ENCODE results near the gene NPFF. TPM values are rescaled to one million over a fixed set of nuclear protein-coding genes. Genes with fewer than 3 reads are reported as not detected.

Gene NPFF
- total RNA-seq, 1 donor from 2014 or later, result not detected

DNA sequence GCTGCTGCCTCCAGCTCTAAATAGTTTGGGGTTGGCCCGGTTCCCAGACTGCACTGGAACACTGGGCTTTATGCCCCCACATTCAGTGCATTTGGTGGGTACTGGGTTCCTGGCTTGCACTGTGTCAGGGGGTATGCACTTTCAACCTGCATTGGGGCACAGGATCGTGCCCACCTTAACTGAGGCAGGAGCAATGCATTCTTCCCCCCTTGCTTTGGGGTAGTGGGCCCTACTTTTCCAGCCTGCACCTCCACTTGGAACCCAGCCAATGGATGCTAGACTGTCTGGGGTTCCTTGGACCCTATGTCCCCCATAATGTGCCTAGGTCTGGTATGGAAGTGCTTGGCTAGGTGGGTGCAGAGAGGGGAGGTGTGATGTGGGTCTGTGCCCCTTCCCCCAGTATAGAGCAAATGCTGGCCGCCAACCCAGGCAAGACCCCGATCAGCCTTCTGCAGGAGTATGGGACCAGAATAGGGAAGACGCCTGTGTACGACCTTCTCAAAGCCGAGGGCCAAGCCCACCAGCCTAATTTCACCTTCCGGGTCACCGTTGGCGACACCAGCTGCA, 5.6 kb downstream of the NPFF start:
- Histone ChIP-seq H3K4me3 (ENCODE audit: low read depth, low read length) (peak overlapping the region; percentile 66), H3K27me3 (ENCODE audit: control insufficient read depth, insufficient read depth, low read length) (no peaks in the 10 kb centered on the region), H3K36me3 (ENCODE audit: control insufficient read depth, insufficient read depth, low read length) (peaks cover 4% of the 10 kb centered on the region)
- no peak for DNase-seq (ENCODE audit: low read depth)
- TF ChIP-seq, protein P1, sequence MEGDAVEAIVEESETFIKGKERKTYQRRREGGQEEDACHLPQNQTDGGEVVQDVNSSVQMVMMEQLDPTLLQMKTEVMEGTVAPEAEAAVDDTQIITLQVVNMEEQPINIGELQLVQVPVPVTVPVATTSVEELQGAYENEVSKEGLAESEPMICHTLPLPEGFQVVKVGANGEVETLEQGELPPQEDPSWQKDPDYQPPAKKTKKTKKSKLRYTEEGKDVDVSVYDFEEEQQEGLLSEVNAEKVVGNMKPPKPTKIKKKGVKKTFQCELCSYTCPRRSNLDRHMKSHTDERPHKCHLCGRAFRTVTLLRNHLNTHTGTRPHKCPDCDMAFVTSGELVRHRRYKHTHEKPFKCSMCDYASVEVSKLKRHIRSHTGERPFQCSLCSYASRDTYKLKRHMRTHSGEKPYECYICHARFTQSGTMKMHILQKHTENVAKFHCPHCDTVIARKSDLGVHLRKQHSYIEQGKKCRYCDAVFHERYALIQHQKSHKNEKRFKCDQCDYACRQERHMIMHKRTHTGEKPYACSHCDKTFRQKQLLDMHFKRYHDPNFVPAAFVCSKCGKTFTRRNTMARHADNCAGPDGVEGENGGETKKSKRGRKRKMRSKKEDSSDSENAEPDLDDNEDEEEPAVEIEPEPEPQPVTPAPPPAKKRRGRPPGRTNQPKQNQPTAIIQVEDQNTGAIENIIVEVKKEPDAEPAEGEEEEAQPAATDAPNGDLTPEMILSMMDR (IDR thresholded peaks at IDR 0.05; ENCODE audit: insufficient read depth, low read length, poor library complexity, severe bottlenecking), result no peak

DNA sequence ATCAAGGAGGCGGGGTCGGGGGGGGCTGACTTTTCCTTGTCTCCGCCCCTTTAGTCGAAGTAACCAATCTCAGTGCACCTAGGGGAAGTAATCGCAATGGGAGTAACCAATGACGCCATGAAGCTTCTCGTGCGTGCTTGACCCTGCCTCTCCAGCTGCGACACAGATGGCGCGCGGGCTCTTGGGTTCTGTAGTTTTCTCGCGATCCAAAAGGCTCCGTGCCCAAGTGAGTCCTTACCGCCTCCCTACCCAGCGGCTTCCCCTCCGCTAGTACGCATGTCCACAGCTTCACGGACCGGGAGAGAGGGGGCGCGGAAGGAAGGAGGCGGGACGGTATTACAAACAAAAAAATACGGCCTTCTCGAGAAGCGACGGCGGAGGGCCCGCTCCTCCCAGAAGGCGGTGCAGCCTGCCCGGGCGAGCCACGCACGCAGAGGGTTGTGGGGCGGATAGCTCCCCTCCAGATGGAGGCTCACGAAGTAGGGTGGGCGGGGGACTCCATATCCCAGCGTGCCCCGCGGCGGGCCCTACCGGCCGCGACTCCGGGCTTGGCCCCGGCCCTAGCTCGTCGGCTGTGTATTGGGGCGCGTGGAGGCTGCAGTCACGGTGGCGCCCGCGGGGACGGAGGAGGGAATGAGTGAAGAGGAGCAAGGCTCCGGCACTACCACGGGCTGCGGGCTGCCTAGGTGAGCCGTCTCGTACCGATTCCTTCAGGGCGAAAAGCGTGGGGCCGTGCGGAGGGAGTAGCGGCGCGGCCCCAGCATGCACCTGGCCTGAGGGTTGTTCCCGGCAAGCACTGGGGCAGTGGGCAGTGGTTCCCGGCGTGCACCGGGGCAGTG, 6.3 kb downstream of the NPFF start, which contains the start of gene TARBP2:
Gene TARBP2 (plus strand): TSS at position 508 of the 839 bp plus-strand sequence. CDS start 126 bp downstream, at position 634.
- TF ChIP-seq, protein P1 (IDR thresholded peaks at IDR 0.05; ENCODE audit: insufficient read depth, low read length, poor library complexity, severe bottlenecking), result no peak
- H3K36me3 ChIP-seq (ENCODE audit: control insufficient read depth, insufficient read depth, low read length), result peaks cover 4% of the 10 kb centered on the region
- DNase-seq (ENCODE audit: low read depth), result peak; percentile 98
- no peaks in the 10 kb centered on the region for H3K27me3 ChIP-seq (ENCODE audit: control insufficient read depth, insufficient read depth, low read length)
- peak within 1 kb of the TSS; percentile 75 for H3K4me3 ChIP-seq (ENCODE audit: low read depth, low read length)

DNA sequence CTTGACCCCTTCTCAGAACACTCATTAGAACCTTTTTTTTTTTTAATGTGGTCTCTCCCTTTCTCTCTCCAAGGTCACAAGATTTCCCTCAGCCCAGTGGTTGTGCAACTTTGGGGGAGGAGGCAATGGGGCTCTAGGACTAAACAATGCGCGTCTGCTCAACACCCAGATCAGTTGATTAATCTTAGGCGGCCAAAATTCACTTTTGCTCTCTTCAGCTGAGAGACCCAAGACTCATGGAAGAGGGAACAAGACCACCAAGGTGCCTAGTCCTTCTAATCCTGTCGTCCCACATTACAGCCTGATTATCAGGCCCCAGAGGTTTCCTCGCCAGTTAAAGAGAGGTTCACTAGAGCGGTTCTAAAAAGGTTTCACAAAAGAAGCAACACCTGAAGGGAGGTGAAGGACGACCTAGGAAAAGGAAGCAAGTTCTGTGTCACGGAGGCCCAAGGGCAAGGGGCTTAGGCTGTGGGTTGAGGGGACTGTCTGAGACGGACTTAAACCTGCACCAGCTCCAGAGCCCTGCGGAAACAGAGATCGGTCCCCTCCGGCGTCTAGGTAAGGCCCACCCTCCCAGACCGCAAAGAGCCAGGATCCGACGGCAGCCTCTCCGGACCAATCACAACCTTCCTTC, 7.0 kb downstream of the NPFF start:
- Histone ChIP-seq H3K27me3 (ENCODE audit: control insufficient read depth, insufficient read depth, low read length) (no peaks in the 10 kb centered on the region), H3K36me3 (ENCODE audit: control insufficient read depth, insufficient read depth, low read length) (peaks cover 3% of the 10 kb centered on the region), H3K4me3 (ENCODE audit: low read depth, low read length) (peak overlapping the region; percentile 75)
- no peak for DNase-seq (ENCODE audit: low read depth)
- TF ChIP-seq, protein P1 (IDR thresholded peaks at IDR 0.05; ENCODE audit: insufficient read depth, low read length, poor library complexity, severe bottlenecking), result no peak

DNA sequence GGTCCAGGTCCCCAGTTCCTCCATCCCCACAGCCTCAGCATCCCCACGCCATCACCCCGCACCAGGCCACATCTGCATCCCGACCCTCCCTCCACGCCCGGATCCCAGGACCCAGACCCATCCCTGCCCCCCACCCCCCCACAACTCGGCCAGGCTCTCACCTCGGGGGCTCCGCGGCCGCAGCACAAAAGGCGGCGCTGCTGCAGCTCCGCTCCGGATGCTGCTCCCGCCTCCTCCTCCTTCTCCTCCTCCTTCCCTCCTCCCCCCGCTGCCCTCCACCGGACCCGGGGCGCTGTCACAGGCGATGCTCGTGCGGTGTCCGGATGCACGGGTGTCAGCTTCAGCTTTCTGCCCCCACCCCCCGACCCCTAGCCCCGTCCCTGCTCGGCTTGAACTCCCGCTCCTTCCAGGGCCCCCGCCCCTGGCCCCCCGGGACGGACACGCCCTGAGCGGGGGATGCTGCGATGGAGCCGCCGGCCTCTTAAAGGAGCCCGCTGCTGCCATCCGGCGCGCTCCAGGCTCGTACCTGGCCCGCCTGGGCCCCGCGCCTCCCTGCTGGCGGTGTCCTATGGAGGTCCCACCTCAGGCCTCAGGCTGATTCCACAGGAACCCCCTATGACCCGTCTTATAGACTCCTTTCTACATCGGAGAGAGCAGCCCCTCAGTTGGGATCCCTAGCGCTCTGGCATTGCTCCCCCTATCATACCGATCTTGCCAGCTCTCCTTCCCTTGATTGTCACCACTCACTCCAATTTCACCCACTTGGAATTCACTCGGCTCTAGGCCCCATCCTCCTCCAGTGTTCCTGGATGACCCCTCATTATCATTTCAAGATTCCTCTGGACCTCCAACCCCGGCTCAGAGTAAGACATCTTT, 7.8 kb downstream of the NPFF start, which contains the start of gene MAP3K12:
Gene MAP3K12 (minus strand): TSS at position 193 of the 876 bp plus-strand sequence. CDS start 12,067 bp downstream, outside the sequence.
- H3K27me3 ChIP-seq (ENCODE audit: control insufficient read depth, insufficient read depth, low read length), result no peaks in the 10 kb centered on the region
- DNase-seq (ENCODE audit: low read depth), result no peak
- peak within 1 kb of the TSS; percentile 75 for H3K4me3 ChIP-seq (ENCODE audit: low read depth, low read length)
- peaks cover 1% of the 10 kb centered on the region for H3K36me3 ChIP-seq (ENCODE audit: control insufficient read depth, insufficient read depth, low read length)
- TF ChIP-seq, protein P1 (IDR thresholded peaks at IDR 0.05; ENCODE audit: insufficient read depth, low read length, poor library complexity, severe bottlenecking), result peak; percentile 12

DNA sequence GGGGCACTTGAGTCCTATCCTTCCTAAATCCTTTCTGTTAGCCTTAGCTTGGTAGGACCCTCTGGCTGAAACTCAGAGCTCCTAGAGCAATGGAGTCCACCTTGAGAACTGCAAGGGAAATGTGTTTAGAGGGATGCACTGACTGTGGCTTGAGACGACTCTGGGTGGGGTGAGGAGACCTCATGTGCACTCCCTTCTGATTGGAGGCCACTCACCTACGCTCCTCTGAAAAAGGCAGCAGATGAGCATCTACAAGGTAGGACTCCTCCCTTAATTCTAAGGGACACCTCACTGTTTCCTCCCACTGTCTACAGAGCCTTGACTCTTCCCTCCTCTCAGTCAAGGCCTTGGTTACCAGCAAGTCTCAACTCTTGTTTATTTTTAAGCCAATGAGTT, 9.1 kb downstream of the NPFF start:
- Histone ChIP-seq H3K4me3 (ENCODE audit: low read depth, low read length) (no peak overlapping the region), H3K36me3 (ENCODE audit: control insufficient read depth, insufficient read depth, low read length) (no peaks in the 10 kb centered on the region), H3K27me3 (ENCODE audit: control insufficient read depth, insufficient read depth, low read length) (no peaks in the 10 kb centered on the region)
- TF ChIP-seq, protein P1 (IDR thresholded peaks at IDR 0.05; ENCODE audit: insufficient read depth, low read length, poor library complexity, severe bottlenecking), result no peak
- no peak for DNase-seq (ENCODE audit: low read depth)

Data from kidney epithelial cell (primary cell).